SH-SY5Y (cell line): ENCODE data around the gene TGFBR3.

Source experiments
- GATA2 ChIP-seq: IDR thresholded peaks from 2 replicates; pipeline ENCODE4 v1.6.1; 2011; ENCODE audit warnings: mild to moderate bottlenecking, low read depth, low read length
- GATA3 ChIP-seq: IDR thresholded peaks from 2 replicates; pipeline ENCODE4 v1.6.1; 2011; ENCODE audit warnings: low read depth, mild to moderate bottlenecking, low read length, moderate library complexity

TGFBR3 gene

DNA sequence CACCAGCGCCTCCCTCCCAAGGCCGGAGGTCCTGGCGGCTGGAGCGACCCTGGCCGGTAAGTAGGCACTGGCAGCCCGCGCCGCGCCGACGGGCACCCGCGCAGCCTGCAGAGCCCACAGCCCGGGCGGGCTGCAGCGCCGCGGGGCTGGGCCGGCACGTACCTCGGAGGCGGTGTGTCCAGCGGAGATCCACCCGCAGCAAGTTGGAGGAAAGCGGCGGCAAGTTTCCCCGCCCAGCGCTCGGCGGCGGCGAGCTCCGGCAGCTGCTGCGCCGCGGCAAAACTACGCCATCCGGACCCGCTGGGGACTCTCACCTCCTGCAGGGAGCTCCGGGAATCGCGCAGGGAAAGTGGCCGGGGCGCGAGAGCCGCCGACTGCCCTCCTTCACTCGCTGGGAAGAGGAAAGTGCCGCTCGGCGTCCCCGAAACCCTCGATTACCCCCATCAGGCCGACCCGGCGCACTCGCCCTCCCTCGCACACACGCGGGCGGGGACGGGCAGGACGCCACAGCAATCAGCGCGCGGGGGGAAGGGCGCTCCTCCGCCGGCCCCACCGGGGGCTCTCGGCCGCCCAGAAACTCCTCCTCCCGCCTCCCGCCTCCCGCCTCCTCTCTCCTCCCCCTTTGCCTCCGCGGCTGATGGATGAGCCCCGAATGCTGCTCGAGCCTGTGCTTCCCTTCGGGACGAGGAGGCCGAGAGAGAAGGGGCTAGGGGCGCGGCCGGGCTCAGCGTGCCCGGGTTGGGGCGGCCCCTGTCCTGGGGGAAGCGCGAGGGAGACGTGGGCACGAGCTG, at the start of gene TGFBR3:
Gene TGFBR3 (minus strand): TSS at position 436 of the 791 bp plus-strand sequence. CDS start 24,620 bp downstream, outside the sequence.
- TF ChIP-seq GATA2 (no peak), GATA3 (no peak)

DNA sequence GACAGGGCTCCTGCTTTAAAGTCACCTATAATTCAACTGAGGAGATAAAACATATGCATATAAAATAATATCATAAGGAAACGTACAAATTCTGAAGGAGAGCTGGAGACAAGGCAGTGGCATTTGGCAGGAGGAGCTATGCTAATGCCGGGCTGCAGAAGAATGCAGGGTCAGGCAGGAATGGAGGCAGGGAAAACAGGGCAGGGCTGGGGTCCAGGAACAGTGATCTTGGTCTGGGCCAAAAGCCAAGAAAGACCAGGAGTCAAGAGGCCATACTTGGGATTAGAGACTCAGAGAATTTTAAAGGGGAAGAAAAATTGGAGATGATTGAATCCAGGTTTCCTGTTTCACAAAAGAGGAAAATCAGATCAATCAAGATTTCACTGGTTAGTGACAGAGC, 43.3 kb upstream of the TGFBR3 start:
- TF ChIP-seq GATA2 = no peak
- TF ChIP-seq GATA3 = no peak

DNA sequence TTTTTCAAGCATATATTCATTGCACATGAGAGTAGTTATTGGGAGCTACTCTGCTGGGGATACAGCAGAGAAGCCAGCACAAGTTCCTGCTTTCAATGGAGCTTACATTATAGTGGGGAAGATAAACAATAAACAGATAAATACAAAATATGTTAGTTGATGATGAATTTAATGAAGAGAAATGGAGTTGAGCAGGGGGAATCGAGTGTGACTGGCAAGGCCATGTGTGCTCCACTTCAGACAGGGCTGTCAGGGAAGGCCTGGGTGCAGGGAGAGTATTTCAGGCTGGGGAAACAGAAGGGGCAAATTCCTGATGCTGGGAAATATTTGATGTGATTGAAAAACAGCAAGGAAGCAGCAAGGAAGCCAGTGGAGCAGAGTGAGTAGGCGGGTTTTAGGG, 42.1 kb upstream of the TGFBR3 start:
- TF ChIP-seq GATA3 = no peak

DNA sequence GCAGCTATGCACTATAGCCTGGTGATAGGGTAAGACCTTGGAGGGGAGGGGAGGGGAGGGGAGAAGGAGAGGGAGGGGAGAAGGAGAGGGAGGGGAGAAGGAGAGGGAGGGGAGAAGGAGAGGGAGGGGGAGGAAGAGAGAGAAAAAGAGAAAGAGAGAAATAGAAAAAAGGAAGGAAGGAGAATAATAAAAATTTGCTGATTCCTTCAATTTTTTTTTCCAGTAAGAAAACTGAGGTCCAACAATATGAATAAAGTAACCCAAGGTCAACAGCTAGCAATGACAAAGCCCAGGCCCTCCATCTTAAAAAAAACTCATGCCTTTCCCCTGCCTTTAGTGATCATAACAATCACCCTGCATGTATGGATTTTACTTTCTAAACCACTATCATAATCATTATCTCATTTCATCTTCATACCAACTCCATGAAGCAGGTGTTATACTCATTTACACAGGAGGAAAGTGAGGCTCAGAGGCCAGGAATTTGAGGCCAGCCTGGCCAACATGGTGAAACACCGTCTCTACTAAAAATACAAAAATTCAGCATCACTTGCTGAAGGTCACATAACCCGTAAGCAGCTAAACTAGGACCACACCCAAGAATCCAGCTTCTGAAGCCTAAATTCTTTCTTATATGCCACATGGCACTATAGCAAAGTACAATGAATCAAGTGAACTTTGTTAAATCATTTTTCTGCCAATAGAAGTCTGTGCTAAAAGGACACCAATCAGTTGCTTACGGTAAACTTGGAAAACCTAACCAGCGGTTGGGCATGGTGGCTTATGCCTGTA, 39.9 kb upstream of the TGFBR3 start:
- TF ChIP-seq GATA2 (no peak), GATA3 (no peak)

DNA sequence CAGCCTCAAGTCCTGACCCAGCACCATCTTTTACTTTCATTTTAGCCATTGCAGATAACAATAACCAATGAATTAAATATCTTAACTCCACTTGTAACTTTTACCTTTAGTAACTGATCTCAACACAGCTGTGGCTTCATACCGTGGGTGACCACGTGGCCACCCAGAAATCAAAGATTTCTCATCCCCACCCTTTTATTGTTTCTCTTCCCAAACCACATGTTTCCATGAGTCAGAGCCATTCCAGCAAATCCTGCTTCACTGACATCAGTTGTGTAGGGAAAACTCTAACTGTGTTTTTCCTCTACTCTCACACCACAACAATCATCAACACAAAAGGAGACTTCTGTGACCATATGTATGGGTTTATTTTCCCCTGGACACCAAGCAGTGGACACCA, 38.2 kb upstream of the TGFBR3 start:
- no peak for TF ChIP-seq GATA2
- TF ChIP-seq GATA3 = no peak

DNA sequence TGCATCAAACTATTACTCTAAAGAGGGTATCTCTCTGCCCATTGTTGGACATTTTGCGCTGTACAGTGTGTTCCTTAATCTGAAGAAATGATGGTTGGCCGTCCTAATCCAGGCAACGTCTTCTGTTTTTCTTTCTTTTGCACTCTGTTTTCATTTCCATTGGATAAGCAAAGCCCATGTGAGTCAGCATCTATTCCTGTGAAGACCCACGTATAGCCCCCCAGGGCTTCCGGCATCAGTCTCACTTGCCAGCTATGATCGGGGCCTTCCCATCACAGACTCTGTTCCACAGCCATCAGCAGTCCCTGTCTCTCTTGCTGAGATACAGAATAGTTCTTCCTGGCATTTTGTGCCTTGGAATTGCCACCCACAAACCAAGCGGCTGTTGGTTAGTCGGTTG, 34.0 kb upstream of the TGFBR3 start:
- no peak for TF ChIP-seq GATA3
- TF ChIP-seq GATA2 = no peak

DNA sequence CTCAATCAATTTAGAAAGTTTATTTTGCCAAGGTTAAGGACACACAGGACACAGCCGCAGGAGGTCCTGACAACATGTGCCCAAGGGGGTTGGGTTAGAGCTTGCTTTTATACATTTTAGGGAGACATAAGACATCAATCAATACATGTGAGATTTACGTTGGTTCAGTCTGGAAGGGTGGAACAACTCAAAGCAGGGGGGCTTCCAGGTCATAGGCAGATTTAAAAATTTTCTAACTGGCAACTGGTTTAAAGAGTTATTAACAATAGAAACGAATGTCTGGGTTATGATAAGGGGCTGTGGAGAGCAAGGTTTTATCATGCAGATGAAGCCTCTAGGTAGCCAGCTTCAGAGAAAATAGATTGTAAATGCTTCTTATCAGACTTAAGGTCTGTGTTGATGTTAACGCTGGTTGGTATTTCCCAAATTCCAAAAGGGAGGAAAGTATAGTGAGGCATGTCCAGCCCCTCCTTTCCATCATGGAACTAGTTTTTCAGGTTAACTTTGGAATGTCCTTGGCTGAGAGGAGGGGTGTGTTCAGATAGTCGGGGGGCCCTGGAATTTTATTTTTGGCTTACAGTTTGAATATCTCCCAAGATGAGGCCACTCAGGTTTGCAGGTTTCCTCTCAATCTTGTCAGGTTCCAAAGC, 31.0 kb upstream of the TGFBR3 start:
- TF ChIP-seq GATA2 (no peak), GATA3 (no peak)

DNA sequence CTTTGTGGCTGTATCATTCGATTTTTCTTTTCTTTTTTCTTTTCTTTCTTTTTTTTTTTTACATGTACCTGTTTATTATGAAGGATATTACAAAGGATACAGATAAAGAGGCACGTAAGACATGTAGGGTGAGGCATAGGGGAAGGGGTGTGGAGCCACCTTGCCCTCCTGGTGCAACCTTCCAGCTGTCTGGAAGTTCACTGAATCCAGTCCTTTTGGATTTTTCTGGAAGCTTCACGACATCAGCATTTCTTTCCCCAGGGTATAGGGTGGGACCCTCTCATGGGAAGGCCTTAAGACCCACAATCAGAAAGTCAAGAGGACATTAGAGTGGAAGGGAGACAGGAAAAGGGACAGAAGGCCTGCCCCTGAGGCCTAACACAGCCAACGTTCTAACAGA, 30.1 kb upstream of the TGFBR3 start:
- TF ChIP-seq GATA2 (no peak), GATA3 (no peak)

DNA sequence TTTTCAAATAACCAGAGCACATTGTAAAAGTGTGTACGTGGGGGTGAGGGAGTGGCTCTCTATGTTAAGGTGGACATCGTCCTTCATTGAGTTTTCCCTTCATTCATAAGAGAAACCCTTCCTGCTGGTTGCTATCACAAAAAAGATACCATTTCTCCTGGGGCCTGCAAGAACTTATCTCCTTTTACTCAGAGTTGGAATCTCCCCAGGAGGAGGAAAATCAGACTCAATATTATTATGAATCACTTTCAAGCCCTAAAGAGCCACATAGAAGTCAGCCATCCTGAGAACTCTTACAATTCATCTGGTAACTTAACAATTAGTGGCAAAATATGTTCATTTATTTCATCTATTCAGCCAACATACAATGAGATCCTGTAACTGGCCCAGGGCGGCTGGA, 27.1 kb upstream of the TGFBR3 start:
- TF ChIP-seq GATA3 (no peak), GATA2 (no peak)

DNA sequence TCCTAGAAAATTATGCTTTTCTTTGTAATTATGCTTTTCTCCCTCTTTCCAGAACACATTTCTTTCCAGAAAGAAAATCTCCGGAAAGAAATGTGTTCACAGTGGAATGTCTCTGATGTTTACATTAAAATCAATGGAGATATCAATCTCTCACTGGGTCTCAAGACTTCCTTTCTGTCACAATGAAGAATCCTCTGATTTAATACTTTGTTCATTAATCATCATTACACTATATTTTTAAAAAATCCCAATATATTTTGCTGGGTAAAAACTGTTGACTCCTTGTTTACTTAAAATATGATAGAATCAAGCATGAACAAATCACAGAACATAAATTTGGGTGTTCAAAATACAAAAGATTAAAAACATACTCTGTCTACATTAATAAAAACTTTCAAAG, 26.3 kb upstream of the TGFBR3 start:
- TF ChIP-seq GATA3 (no peak), GATA2 (no peak)

DNA sequence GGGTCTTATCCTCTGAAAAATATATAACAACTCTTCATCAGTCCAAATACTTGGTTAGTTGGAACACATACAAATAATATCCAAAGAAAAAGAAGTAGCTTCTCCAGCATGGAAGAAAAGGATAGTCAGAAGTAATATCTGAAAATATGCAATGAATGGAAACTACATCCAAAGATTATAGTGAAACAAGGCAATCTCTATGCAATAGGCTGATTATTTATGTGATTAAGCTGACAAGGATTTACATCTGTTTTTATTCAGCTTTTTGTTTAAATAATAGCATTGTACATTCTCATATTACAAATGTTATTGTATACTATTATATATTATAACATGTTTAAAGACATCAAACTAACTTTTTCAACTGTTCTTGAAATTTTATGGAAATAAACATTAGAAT, 15.3 kb upstream of the TGFBR3 start:
- no peak for TF ChIP-seq GATA2

DNA sequence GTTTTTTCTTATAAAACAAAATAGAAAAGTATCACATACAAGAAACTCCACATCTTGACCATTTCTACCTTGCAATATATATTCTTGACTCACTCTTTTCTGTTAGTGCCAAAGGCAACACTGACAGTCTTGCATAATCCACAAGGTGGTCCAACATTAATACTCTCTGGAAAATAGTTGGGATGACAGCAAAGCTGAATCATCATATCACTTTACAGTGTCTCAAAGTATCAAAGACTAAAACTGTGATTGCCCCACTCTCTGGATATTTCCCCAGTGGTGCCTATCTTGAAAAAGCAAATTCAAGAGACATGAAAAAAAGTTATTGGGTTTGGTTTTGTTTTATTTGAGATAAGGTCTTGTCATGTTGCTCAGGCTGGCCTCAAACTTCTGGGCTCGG, 14.6 kb upstream of the TGFBR3 start:
- TF ChIP-seq GATA3 (no peak), GATA2 (no peak)

DNA sequence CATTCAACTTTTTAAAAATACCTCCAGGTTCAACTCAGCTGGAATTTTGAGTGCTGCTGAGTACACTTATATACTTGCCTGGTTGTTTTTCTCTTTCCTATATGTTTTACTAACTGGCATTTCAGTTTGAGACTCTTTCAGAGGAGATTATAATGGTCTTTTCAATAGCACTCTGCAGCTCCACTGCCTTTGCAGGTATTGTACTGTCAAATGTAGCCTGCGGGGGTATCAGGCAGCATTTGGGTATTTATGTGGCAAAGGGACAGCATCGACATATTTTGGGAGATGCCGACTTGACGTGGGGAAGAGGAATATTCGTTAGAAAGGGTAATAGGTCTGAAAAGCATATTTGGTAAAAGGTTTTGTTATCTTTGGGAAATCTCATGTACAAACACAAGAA, 11.1 kb upstream of the TGFBR3 start:
- TF ChIP-seq GATA3 (no peak), GATA2 (no peak)

DNA sequence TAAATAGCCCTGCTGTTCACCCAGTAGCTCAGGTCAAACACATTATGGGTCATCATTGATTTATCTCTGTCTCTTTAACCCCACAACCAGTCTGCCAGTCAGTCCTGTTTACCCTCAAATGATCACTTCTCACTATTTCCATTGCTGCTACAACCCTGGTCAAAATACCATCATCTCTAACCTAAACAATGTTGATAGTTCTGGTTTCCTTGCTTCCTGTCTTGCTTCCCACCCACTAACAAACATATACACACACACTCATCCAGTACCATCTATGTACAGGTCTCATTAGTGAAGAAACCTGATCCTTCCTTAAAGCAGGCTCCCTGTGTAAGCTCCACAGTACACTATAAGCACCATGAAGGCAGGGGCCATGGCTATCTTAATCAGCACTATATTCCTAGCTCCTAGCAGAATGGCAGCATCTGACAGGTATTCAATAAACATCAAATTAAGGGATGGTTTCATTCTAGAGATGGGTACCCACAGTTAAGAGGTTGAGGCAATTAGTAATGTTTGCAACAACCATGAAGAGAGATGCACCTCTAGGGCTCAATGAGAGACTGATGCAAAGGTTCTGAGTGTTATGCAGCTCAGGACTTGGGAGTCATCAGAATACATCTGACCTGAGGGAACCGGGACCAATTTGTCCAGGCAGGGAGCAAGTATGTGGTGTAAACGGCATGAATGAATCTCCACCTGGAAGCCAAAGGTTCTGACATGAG, 10.0 kb upstream of the TGFBR3 start:
- TF ChIP-seq GATA2 = no peak
- TF ChIP-seq GATA3 = no peak
